ENCODE measurements around the gene CDC42EP5. TPM values are rescaled to one million over a fixed set of nuclear protein-coding genes. Genes with fewer than 3 reads are reported as not detected.

Gene CDC42EP5
- total RNA-seq, 1 donor from 2014 or later: 33.4 TPM

- Histone ChIP-seq H3K4me3 (no peak overlapping the region), H3K36me3 (no peaks in the 10 kb centered on the region), H3K27ac (peak overlapping the region; percentile 26), H3K9me3 (no peaks in the 10 kb centered on the region), H3K4me1 (peaks cover 36% of the 10 kb centered on the region), H3K27me3 (no peaks in the 10 kb centered on the region)
- DNase-seq (ENCODE audit: extremely low spot score in 2 of 2): no peak
- TF ChIP-seq CTCF (IDR thresholded peaks at IDR 0.05): no peak
- TF ChIP-seq POLR2A (IDR thresholded peaks at IDR 0.05): no peak
- TF ChIP-seq POLR2AphosphoS5 (IDR thresholded peaks at IDR 0.05; ENCODE audit: insufficient read depth in 1 of 2, low read depth in 1 of 2): no peak
- intact Hi-C loops (cut with DNase I): no loop called here
Observed at GRCh38 chr19:54435551-54436016, 37.5 kb downstream of the CDC42EP5 start.

- Histone ChIP-seq H3K36me3 (no peaks in the 10 kb centered on the region), H3K27me3 (no peaks in the 10 kb centered on the region), H3K27ac (no peak overlapping the region), H3K4me1 (peaks cover 43% of the 10 kb centered on the region), H3K9me3 (no peaks in the 10 kb centered on the region), H3K4me3 (no peak overlapping the region)
- intact Hi-C loops (cut with DNase I): no loop called here
- DNase-seq (ENCODE audit: extremely low spot score in 2 of 2): no peak
- TF ChIP-seq POLR2A (IDR thresholded peaks at IDR 0.05): no peak
- no peak for TF ChIP-seq CTCF (IDR thresholded peaks at IDR 0.05)
- TF ChIP-seq POLR2AphosphoS5 (IDR thresholded peaks at IDR 0.05; ENCODE audit: insufficient read depth in 1 of 2, low read depth in 1 of 2): no peak
Observed at GRCh38 chr19:54434873-54435214, 38.3 kb downstream of the CDC42EP5 start.

GRCh38 chr19:54434112-54434872 is 38.8 kb downstream of the CDC42EP5 start:
- H3K27me3 ChIP-seq: peaks cover 2% of the 10 kb centered on the region
- DNase-seq (ENCODE audit: extremely low spot score in 2 of 2): no peak
- intact Hi-C loops (cut with DNase I): no loop called here
- peaks cover 44% of the 10 kb centered on the region for H3K4me1 ChIP-seq
- no peaks in the 10 kb centered on the region for H3K36me3 ChIP-seq
- TF ChIP-seq POLR2A (IDR thresholded peaks at IDR 0.05) (no peak), POLR2AphosphoS5 (IDR thresholded peaks at IDR 0.05; ENCODE audit: insufficient read depth in 1 of 2, low read depth in 1 of 2) (no peak), CTCF (IDR thresholded peaks at IDR 0.05) (no peak)
- no peak overlapping the region for H3K27ac ChIP-seq
- no peaks in the 10 kb centered on the region for H3K9me3 ChIP-seq
- H3K4me3 ChIP-seq: no peak overlapping the region

GRCh38 chr19:54433697-54434096 is 39.4 kb downstream of the CDC42EP5 start:
- Histone ChIP-seq H3K27ac (no peak overlapping the region), H3K4me1 (peaks cover 44% of the 10 kb centered on the region), H3K9me3 (no peaks in the 10 kb centered on the region), H3K4me3 (no peak overlapping the region), H3K36me3 (no peaks in the 10 kb centered on the region), H3K27me3 (peaks cover 7% of the 10 kb centered on the region)
- TF ChIP-seq CTCF (IDR thresholded peaks at IDR 0.05) (no peak), POLR2AphosphoS5 (IDR thresholded peaks at IDR 0.05; ENCODE audit: insufficient read depth in 1 of 2, low read depth in 1 of 2) (no peak), POLR2A (IDR thresholded peaks at IDR 0.05) (no peak)
- intact Hi-C loops (cut with DNase I): no loop called here
- no peak for DNase-seq (ENCODE audit: extremely low spot score in 2 of 2)

- Histone ChIP-seq H3K27me3 (peaks cover 10% of the 10 kb centered on the region), H3K9me3 (no peaks in the 10 kb centered on the region), H3K36me3 (no peaks in the 10 kb centered on the region), H3K27ac (no peak overlapping the region), H3K4me3 (no peak overlapping the region), H3K4me1 (peaks cover 44% of the 10 kb centered on the region)
- intact Hi-C loops (cut with DNase I): no loop called here
- TF ChIP-seq POLR2A (IDR thresholded peaks at IDR 0.05) (no peak), POLR2AphosphoS5 (IDR thresholded peaks at IDR 0.05; ENCODE audit: insufficient read depth in 1 of 2, low read depth in 1 of 2) (no peak), CTCF (IDR thresholded peaks at IDR 0.05) (no peak)
- DNase-seq (ENCODE audit: extremely low spot score in 2 of 2): no peak
Observed at GRCh38 chr19:54432144-54432738, 40.9 kb downstream of the CDC42EP5 start.

Measured in vagina (tissue), 2 donors.